GM20431 (cell line): ENCODE measurements around the gene PIEZO1.

ENCODE experiments used
- in situ Hi-C: fragments of 300-500 bp; cut with MseI, MboI; formaldehyde crosslinking; loops from one replicate; pipeline ENCODE4 v1.15.0; 2020; ENCODE audit warnings: low sequenced_read_pairs; ENCODE audit not compliant: unreplicated experiment

Gene PIEZO1

GRCh38 chr16:88770461-88771293 lies 14.3 kb downstream of the PIEZO1 start:
- in situ Hi-C loops = no loop called here

DNA sequence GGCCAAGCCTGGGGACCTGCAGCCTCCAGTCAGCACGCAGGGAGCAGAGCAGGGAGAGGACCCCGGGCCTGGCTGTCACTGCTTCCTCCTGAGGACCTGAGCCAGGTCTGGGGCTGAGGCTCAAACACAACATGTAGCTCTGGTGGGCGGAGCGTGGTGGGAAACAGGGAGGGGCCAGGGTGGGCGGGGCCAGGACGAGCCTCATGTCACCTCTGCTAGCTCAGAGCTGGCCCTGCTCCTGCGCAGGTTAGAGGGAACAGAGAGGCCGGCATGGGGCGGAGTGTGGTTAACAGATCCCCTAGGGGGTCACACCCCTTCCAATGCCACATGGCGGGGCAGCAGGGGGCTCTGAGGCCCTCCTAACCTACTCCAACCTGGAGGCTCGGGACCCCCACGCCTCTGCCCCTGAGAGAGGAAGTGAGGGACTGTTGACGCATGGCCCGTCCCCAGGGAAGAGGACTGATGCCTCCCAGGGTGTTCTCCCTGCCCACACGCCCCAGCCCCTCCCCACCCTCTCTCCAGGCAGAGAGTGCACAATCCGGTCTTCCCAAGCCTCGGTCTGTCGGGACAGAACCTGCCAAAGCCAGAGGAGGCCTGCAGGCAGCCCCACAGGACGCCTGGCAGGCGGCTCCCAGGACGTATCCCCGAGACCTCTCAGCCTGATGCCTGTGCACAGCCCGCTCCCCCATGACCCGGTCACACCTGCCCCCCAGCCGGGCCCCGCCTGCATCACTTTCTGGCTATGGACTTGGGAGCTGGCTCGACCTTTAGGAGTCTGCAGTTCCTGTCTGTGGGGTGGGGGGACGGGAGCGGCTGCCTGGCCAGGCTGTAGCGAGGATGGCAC lies 15.2 kb downstream of the PIEZO1 start:
- in situ Hi-C loops = no loop called here

GRCh38 chr16:88768071-88768783 lies 16.8 kb downstream of the PIEZO1 start:
- in situ Hi-C loops = no loop called here

DNA sequence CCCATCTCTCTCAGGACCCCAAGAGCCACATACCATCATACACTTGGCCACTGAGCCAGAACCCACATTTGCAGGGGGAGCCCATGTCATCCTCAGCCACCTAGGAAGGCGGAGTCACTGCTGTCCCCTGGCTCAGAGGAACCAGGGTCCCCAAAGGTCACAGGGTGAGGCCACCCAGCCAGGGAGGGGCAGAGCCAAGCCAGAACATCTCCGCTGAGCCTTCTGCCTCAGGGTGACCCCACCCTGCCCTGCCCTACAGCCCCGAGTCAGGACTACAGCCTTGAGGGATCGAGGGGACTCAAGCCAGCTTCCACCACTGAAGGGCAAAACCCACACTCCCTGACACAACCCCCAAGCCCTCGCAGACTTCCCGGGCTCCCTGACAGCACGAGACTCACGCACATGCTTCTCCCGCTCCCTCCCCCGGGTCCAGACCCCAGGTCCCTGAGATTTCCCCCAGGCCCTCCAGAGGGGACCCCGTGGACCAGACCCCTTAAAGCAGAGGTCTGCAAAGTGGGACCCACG lies 17.4 kb downstream of the PIEZO1 start:
- in situ Hi-C loops = no loop called here

DNA sequence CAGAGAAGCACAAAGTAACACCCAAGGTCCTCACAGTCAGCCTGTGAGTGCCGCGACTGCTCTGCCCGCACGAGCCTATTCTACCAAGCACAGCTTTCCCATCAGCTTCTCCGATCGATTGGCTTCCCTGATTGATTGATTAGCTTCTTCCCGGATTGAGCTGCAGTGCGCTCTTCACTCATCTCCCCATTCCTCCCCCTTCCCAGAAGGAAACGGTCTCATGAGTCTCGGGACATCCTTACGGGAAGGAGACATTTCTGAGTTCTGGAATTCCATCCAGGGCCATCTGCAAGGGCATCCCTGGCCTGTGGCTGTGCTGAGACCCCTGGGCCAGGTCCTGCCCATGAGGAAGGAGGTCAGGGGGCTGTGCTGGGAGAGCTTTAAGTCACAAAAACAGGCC lies 18.0 kb downstream of the PIEZO1 start:
- in situ Hi-C loops = no loop called here

- in situ Hi-C loops = no loop called here
These were observed 20.1 kb downstream of the PIEZO1 start for GRCh38 chr16:88764913-88765349.

DNA sequence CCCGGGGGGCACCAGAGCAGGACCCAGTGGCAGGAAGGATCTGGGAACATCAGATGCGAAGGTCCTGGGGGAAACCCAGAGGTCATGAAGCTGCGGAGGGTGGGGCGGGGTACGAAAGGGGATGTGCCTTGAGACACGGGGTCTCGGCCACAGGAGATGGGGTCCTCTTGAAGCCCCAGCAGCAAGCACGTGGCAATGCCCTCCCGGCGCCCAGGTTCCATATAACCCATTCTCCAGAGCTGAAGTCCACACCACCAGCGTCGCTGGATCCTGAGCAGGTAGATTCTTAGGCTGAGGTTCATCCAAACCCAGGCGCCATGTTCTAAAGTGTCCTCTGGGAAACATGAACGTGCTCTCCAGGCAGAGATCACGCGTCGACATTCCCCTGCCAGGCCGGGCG lies 20.9 kb downstream of the PIEZO1 start:
- in situ Hi-C loops = no loop called here

DNA sequence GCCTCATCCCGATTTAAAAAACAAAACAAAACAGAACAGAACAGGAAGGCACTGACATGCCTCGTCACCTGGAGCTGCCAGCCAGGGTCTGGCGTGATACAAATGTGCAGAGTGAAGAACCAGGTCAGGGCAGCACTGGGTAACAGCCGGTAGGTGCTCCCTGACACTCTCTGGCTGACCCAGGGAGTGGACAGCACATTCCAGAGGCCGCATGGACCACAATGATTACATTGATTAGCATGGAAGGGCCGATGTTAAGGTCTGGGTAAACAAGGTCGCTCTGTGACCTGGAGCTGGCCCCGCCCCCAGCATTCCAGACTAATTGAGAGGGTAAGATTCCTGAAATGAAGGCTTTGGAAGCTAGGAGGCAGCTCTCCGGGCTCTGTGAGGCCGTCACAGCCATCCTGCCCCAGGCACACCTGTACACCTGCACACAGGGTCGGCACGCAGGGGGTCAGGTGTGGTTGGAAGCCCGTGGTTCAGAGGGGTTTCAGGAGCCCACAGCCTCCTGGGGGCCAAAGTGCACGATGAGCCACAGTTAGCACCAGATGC lies 21.4 kb downstream of the PIEZO1 start:
- in situ Hi-C loops = no loop called here

GRCh38 chr16:88762941-88763340 lies 22.1 kb downstream of the PIEZO1 start:
- in situ Hi-C loops = no loop called here

DNA sequence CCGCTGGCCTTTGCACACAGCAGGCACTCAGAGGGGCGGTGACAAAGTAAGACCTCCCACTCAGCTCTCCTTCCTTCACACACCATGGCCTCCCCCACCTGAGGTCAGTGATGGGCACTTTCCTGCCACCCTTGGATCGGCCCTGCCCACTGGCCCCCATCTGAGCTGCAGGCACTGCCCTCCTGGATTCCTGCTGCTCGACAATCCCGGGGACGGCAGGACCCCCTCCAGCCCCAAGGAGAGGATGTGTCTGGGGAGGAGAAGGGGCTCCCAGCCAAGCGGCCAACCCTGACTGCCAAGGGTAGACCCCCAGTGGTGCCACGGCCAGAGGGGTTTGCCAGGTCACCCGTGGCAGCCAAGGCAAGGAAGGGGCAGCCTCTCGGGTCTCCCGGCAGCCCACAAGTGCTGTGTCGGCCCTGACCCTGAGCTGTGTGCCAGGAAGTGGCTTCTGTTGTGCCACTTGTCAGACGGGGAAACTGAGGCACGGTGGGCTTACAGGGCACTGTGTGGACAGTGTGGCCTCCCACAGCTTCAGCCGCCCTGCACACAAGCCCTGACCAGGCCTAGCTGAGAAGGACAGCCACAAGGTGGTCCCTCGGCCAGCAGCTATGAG lies 22.7 kb downstream of the PIEZO1 start:
- in situ Hi-C loops = no loop called here

DNA sequence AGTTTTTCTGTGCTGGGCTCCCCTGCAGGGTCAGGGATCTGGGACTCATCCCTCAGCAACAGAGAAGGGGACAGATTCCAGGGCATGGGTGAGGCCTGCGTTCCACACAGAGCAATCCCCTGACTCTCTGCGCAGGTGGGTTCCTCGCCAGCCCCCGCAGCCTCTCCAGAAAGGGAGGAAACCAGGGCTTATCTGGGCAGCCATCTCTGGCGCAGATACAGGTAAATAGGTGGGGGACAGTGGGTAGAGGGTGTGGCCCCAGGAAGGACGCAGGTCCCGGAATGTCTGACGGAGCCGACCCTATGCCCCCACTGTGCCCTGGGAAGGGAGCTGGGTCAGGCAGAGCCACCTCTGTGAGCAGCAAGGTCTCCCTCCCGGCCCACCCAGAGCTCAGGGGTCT lies 23.2 kb downstream of the PIEZO1 start:
- in situ Hi-C loops = no loop called here

DNA sequence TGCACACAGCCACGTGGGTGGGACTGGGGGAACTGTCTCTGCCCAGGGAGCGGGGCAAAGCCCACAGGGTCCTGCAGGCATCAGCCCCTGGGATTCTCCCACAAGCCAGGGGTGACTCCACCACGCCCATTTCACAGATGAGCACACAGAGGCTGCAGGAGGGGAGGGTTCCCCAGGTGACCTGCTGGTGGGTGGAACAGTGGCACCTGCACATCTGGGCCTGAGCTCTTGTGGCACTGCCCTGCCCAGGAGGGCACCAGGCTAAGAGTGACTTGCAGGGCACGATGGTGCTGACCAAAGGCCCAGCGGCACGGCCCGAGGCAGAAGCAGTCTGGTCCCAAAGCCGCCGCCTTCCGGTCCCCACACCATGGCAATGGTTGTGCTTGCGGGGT lies 23.9 kb downstream of the PIEZO1 start:
- in situ Hi-C loops = no loop called here

DNA sequence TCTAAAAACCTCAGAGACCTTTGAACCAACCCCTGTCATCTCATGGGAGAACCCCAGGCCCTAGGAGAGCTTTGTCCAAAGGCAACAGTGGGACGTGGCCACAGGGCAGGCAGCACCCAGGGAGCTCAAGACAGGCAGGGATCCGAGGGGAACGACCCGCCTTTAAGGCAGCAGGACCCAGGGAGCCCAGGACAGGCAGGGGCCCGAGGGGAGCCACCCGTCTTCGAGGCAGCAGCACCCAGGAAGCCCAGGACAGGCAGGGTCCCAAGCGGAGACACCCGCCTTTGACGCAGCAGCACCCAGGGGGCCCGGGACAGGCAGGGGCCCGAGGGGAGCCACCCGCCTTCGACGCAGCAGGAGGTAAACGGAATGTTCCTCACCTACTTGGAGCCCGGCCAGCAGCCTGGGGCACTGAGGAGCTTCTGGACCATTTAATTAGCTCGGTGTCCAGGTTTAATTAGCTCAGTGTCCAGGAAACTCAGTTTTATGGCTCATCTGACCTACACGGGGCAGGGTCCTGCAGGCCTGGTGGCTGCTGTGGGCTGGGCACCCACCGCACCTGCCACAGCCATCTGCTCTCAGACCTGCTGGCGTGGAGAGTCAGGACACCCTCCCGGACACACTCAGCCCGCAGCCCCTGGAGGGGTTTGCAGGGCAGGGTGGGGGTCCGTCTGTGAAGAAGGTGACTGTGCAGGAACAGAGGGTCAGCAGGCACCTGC lies 24.4 kb downstream of the PIEZO1 start:
- in situ Hi-C loops = no loop called here

DNA sequence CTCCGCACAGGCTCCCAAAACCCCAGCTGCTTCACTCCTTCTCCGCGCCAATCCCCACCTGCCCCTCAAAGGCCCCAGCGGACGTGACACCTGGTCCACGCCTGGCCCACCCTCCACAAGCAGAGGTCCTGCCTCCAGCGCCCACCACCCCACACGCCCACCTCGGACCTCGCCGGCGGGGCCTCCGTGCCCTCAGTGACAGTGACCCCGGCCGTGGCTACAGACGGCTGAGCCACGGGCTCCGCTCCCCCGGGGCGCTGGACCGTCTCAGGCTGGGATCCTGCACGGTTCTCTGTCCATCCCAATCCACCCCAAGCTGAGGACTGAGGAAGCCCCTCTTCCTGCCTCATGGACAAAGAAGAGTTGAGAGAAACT lies 25.1 kb downstream of the PIEZO1 start:
- in situ Hi-C loops = no loop called here

- in situ Hi-C loops = no loop called here
These were observed 25.6 kb downstream of the PIEZO1 start for GRCh38 chr16:88759245-88759975.

GRCh38 chr16:88758944-88759244 lies 26.1 kb downstream of the PIEZO1 start:
- in situ Hi-C loops = no loop called here

- in situ Hi-C loops = no loop called here
These were observed 26.6 kb downstream of the PIEZO1 start for GRCh38 chr16:88758227-88758943.
